C4-2B (cell line): ENCODE measurements around the gene SATB1.

Experiments
- CTCF ChIP-seq: fragments of 450-650 bp; conservative IDR thresholded peaks from 2 replicates; pipeline ENCODE4 v1.5.1; 2017; ENCODE audit warnings: mild to moderate bottlenecking
- ZFX ChIP-seq: fragments of 450-650 bp; IDR thresholded peaks from 2 replicates; pipeline ENCODE4 v1.6.1; 2017

- TF ChIP-seq CTCF (no peak), ZFX (no peak)
Measured at GRCh38 chr3:18434711-18435110, 9.6 kb upstream of the SATB1 start.
